PFSK-1 (cell line): ENCODE results near the gene DUSP8.

Experiments used
- POLR2AphosphoS5 ChIP-seq: IDR thresholded peaks from 2 replicates; pipeline ENCODE4 v1.6.1; 2012; ENCODE audit warnings: low read depth, mild to moderate bottlenecking, control low read depth, low read length, moderate library complexity
- SIN3A ChIP-seq: IDR thresholded peaks from 2 replicates; pipeline ENCODE4 v1.6.1; 2012; ENCODE audit warnings: mild to moderate bottlenecking, low read length, moderate library complexity, borderline replicate concordance; ENCODE audit not compliant: insufficient read depth
- TAF1 ChIP-seq: IDR thresholded peaks from 2 replicates; pipeline ENCODE4 v1.6.1; 2012; ENCODE audit warnings: low read length, control low read depth, borderline replicate concordance; ENCODE audit not compliant: insufficient read depth
- TF ChIP-seq, protein P1 (sequence below), 2 experiments: IDR thresholded peaks; 2 replicates each; pipeline versions ENCODE4 v1.6.1 to v1.8.0; 2011 to 2012; ENCODE audit warnings: low read depth in 2 of 2, low read length in 2 of 2, control low read depth in 1 of 2, inconsistent platforms in 1 of 2, mild to moderate bottlenecking in 1 of 2, moderate library complexity in 1 of 2; ENCODE audit not compliant: insufficient read depth in 1 of 2

DNA sequence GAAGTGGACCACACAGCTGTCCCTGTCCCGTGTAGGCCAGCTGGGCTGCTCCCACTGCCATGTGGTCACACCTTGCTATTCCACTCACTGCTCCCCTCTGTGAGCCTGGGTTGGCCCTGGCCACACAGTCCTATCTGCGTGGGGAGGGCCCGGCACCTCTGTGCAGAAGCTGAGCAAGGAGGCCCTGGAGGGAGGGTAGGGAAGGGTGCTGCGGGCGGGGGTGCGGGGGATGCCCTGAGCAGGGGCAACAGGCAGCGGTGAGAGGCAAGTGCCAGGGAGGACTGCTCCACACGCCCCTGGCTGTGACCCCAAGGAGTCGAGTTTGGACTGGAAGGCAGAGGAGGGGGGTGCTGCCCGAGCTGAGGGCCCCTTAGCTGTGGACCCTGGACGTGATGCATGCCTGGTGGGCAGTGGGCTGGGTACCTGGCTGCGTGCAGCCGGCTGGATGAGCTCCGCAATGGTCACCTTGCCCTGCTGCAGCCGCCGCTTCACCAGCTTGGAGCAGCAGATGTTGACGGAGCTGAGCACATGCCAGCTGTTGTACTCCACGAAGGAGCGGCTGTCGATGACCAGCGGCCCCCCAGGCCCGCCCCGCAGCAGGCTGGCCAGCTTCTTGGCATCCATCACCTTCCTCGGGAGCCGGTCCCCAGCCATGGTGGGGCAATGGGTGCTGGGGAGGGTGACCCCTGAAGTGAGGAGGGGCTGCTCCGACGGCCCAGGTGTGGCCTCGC lies 6.7 kb downstream of the DUSP8 start:
- TF ChIP-seq POLR2AphosphoS5 (no peak), SIN3A (no peak), TAF1 (no peak)
- TF ChIP-seq, protein P1, sequence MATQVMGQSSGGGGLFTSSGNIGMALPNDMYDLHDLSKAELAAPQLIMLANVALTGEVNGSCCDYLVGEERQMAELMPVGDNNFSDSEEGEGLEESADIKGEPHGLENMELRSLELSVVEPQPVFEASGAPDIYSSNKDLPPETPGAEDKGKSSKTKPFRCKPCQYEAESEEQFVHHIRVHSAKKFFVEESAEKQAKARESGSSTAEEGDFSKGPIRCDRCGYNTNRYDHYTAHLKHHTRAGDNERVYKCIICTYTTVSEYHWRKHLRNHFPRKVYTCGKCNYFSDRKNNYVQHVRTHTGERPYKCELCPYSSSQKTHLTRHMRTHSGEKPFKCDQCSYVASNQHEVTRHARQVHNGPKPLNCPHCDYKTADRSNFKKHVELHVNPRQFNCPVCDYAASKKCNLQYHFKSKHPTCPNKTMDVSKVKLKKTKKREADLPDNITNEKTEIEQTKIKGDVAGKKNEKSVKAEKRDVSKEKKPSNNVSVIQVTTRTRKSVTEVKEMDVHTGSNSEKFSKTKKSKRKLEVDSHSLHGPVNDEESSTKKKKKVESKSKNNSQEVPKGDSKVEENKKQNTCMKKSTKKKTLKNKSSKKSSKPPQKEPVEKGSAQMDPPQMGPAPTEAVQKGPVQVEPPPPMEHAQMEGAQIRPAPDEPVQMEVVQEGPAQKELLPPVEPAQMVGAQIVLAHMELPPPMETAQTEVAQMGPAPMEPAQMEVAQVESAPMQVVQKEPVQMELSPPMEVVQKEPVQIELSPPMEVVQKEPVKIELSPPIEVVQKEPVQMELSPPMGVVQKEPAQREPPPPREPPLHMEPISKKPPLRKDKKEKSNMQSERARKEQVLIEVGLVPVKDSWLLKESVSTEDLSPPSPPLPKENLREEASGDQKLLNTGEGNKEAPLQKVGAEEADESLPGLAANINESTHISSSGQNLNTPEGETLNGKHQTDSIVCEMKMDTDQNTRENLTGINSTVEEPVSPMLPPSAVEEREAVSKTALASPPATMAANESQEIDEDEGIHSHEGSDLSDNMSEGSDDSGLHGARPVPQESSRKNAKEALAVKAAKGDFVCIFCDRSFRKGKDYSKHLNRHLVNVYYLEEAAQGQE (IDR thresholded peaks at IDR 0.05; ENCODE audit: insufficient read depth in 1 of 2, low read depth in 2 of 2, low read length in 2 of 2): no peak
